HG03097 (cell line): ENCODE measurements around the gene SFI1.
"Not testable (repeated sequence)": the region's sequence is repeated elsewhere in the genome, so short reads cannot be mapped to it uniquely, and the experiment has no call there.

Experiments used
- ATAC-seq: cut with Tn5 transposase; IDR thresholded peaks from one replicate; pipeline ENCODE4 v1.9.1; 2021; ENCODE audit not compliant: unreplicated experiment, low FRiP score

SFI1 gene

GRCh38 chr22:31630331-31631329 is 134.3 kb downstream of the SFI1 start:
- ATAC-seq, result peak; percentile 43

- ATAC-seq, result no peak
Measured at GRCh38 chr22:31631436-31631835, 135.1 kb downstream of the SFI1 start.

- ATAC-seq, result no peak
Measured at GRCh38 chr22:31635638-31636306, 139.4 kb downstream of the SFI1 start.

- no peak for ATAC-seq
Measured at GRCh38 chr22:31637447-31637890, 141.1 kb downstream of the SFI1 start.

GRCh38 chr22:31637891-31638618 is 141.7 kb downstream of the SFI1 start:
- no peak for ATAC-seq

- no peak for ATAC-seq
Measured at GRCh38 chr22:31639436-31640039, 143.2 kb downstream of the SFI1 start.

- peak; percentile 50 for ATAC-seq
Measured at GRCh38 chr22:31646186-31647019, 150.1 kb downstream of the SFI1 start.

GRCh38 chr22:31647066-31647465 is 150.7 kb downstream of the SFI1 start:
- ATAC-seq, result no peak

GRCh38 chr22:31647523-31648320 is 151.4 kb downstream of the SFI1 start:
- no peak for ATAC-seq

- no peak for ATAC-seq
Measured at GRCh38 chr22:31650391-31650790, 154.1 kb downstream of the SFI1 start.

- no peak for ATAC-seq
Measured at GRCh38 chr22:31651664-31652063, 155.3 kb downstream of the SFI1 start.

- no peak for ATAC-seq
Measured at GRCh38 chr22:31652088-31652487, 155.8 kb downstream of the SFI1 start.

- ATAC-seq, result no peak
Measured at GRCh38 chr22:31652911-31653684, 156.8 kb downstream of the SFI1 start.

GRCh38 chr22:31653944-31654343 is 157.6 kb downstream of the SFI1 start:
- ATAC-seq, result no peak

GRCh38 chr22:31654408-31654807 is 158.1 kb downstream of the SFI1 start:
- no peak for ATAC-seq

- ATAC-seq, result no peak
Measured at GRCh38 chr22:31659246-31659645, 162.9 kb downstream of the SFI1 start.

- not testable (repeated sequence) for ATAC-seq
Measured at GRCh38 chr22:31660860-31661341, 164.6 kb downstream of the SFI1 start.
